HS-5 (cell line): Measurements from ENCODE around the gene AGAP1.
A peak's percentile ranks its signal among the peaks of the same experiment; 100 is the strongest.

Experiments
- DNase-seq: peaks from one replicate; pipeline ENCODE4 v3.0.0-alpha.2; 2012; ENCODE audit warnings: low read depth

Gene AGAP1

DNA sequence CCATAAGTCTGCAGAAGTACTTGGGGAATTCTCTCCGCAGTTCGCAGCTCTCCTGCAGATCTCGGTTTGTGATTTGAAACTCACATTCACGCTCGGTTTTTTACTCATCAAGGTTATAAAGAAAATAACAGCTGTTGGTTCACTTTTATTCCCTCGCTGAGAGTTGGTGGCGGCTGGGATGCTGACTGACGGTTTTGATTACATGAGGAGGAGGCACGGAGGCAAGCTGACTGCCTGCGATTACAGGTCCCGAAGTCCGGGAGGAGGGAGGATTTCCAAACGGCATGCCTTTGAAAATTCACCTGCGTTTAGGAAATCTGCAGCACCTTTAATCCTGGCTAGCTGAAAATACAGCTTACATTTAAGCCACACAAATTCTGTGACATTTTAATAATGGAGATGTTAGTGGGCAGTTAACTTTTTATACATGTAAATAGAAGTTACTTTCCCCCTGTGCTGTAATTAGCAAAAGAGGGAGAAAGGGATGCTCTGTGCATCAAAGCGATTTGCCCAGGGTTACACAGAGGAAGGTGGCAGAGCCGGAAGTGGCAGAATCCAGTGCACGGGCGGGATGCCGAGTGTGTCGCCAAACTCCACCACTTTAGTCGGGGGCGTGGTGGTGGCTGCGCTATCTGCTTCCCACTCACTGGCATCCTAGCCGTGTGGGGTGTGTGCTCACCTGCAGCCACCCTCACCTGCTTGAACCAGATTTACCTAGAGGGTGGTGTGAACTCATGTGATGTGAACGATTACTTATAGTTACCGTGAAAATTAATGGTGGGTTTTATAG is 14.7 kb downstream of the AGAP1 start:
- DNase-seq = no peak

GRCh38 chr2:235510318-235510717 is 16.5 kb downstream of the AGAP1 start:
- no peak for DNase-seq

GRCh38 chr2:235511187-235511661 is 17.4 kb downstream of the AGAP1 start:
- peak; percentile 72 for DNase-seq

GRCh38 chr2:235511751-235512698 is 18.2 kb downstream of the AGAP1 start:
- no peak for DNase-seq

- DNase-seq = no peak
These were observed 18.8 kb downstream of the AGAP1 start for GRCh38 chr2:235512699-235513053.

GRCh38 chr2:235513984-235514626 is 20.3 kb downstream of the AGAP1 start:
- no peak for DNase-seq

GRCh38 chr2:235514627-235515363 is 21.0 kb downstream of the AGAP1 start:
- no peak for DNase-seq

- no peak for DNase-seq
These were observed 21.5 kb downstream of the AGAP1 start for GRCh38 chr2:235515364-235515742.

DNA sequence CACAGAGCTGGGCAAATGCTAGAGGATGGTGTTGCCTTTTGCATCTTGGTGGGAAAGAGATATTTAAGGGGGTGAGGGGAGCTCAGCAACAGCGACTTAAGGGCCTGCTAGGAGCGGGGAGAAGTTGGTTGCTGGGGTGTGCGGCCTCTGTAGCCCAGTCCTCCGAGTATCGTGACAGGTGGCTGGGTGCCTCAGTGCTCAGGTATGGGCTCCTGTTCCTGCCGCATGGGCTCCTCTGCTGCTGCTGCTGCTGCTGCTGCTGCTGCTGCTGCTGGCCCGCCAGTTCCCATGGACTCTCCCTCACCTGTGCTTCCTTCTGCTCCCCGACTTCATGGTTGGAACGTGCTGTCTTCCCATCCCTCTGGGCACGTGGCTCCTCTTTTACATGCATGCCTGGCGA is 22.0 kb downstream of the AGAP1 start:
- no peak for DNase-seq

GRCh38 chr2:235516257-235516656 is 22.4 kb downstream of the AGAP1 start:
- no peak for DNase-seq

DNA sequence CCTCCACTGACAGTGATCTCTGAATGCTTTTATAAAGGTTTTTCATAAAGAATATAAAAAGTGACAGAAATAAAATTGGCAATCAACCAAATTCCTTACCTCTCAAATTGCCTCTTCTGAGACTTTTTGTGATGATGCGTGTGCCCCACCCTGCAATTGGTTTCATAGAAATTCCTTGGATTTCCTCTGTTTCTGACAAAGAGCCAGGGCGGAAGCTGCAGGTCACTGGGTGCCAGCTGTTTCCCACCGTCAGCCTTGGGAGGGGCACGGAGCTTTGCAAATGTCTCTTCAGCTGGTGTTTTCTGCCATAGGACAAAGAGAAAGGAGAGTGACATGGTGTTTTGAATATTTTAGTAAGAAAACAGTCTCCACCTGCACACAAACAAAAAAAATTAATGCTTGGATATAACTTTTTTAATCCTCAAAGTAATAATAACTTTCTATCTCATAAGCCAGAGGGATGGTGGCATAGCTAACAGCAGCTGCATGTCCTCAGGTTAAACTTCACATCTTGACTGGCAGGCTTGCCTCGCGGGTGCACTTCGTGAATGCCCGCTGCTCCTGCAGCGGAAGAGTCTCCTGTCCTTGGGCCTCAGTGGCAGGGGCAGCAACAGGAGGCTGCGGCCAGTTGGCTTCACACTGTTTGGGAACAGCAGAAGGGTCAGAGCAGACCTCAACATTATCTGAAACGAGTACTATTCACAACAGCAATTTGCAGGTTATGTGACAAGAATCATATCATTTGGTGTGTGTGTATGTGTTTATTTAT is 24.7 kb downstream of the AGAP1 start:
- DNase-seq = no peak

DNA sequence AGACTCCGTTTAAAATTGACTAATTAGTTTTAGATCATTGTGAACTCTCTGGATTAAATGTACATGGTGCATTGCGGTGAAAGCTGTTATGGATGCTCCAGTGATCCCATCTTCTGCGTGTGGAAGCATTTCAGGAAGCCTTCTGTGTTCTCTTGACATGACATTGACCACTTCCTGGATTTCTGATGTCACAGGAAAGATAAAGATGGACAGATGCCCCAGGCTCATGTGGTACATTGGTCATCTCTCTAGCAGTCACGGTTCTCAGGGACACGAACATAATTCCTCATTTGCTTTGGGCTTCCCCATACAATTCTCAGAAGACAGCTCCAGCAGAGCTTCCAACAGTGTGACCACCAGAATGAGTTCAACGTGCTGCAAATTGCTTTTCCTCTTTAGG is 26.9 kb downstream of the AGAP1 start:
- no peak for DNase-seq

DNA sequence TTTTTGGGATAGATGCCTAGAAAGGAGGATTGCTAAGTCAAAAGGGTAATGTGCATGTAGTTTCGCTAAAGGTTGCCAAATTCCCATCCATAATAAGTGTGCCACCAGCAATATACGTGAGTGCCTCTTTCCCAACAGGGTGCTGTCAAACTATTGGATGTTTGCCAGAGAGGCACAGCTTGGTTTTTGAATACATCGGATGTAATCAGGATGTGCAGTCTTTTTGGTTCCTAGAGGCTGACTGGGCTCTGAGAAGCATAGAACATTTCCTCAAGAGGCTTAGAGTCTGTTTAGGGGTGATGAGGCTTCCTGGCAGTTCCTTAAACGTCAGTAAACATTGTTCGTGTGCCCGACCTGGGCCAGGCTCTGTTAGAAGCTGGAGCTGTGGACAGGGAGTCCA is 28.0 kb downstream of the AGAP1 start:
- DNase-seq = no peak

DNA sequence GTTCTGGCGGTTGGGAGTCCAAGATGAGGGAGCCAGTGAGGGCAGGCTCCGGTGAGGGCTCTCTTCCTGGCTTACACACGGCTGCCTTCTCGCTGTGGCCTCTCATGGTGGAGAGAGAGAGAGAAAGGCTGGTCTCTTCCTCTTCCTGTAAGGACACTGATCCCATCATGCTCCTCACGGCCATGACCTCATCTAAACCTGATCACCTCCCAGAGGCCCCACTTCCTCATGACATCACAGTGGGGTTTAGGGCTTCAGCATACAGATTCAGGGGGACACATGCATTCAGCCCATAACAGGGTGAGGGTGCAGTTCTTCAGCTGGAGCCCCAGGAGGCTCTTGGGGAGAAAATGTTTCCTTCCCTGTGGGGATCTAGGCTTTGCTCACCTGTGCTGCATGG is 29.2 kb downstream of the AGAP1 start:
- DNase-seq = no peak

- DNase-seq = no peak
These were observed 29.8 kb downstream of the AGAP1 start for GRCh38 chr2:235523486-235524150.

DNA sequence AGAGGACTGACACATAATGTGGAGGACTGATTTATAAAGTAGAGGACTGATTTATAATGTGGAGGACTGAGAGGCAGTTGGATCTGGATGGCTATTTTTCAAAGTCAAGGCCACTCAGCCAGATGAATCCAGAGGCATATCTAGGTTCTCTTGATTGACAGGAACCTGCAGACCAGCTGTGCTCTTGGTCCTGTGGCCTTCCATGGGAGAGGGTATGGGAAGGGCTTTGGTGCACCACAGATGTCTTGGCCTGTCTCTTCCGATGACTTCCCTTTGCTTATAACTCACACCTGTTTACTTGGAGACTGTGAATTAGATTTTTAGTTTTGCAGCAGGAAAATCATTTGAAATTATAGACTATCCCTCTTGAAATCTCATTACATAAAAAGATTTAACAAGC is 32.3 kb downstream of the AGAP1 start:
- DNase-seq = no peak

GRCh38 chr2:235527806-235528469 is 34.1 kb downstream of the AGAP1 start:
- DNase-seq = peak; percentile 5

DNA sequence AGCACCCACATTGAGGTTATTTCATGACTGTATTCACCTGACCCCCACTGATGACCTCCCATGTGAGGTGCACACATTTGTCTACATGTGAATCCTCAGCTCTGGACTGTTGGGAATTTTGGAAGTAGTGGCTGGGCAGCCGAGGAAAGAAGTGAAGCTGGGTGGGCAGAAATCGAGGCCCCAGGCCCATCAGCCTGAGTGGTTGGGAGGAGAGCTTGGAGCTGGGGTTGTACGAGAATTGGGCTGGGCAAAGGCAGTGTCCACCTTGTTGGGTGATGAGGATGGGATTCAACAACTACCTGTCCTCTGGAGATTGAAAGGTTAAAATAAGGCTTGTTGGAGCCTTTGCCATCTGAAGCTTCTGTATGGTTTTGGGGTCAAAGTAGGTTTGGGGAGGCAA is 35.8 kb downstream of the AGAP1 start:
- DNase-seq = no peak

DNA sequence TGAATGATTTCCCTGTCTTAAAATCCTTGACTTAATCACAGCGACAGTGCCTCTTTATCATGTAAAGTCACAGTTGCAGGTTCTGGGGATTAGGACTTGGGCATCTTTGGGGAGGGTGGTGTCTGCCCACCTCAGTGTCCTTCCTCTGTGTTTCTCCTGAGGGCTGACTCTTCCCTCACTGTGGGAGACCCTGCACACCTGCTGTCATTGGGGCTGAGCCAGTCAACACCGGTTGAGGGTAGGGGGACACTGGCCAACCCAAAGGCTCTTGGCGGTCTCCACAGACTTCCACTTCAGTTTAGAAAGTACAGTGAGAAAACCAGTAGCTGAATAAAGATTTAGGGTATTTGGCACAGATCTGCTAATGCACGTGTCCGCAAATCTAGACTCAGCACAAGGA is 36.9 kb downstream of the AGAP1 start:
- no peak for DNase-seq

DNA sequence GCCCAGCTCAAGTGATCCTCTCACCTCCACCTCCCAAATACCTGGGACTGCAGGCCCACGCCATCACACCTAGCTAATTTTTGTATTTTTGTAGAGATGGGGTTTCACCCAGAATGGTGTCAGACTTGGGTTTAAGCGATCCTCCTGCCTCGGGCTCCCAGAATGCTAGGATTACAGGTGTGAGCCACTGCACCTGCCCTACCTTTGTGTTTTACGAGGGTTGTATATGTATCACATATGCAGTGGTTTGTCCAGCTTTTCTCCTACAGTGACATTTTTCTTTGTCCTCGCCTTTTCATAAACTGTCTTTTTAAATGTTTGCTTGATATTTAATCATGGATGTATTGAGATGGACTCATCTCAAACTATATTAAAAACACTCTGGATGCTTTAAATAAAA is 38.5 kb downstream of the AGAP1 start:
- no peak for DNase-seq
